H9 (cell line): ENCODE data around the gene RHOC. TPM values are rescaled to one million over a fixed set of nuclear protein-coding genes. Genes with fewer than 3 reads are reported as not detected.

Experiments used
- DNase-seq: peaks from one replicate; pipeline ENCODE4 v3.0.0-alpha.2; 2017
- H2AFZ ChIP-seq: one replicate; pipeline ENCODE4 v1.6.1; 2013; ENCODE audit warnings: mild to moderate bottlenecking, low read length, control low read depth, moderate library complexity
- H2AK5ac ChIP-seq: 2 replicates; pipeline ENCODE4 v1.6.1; 2013; ENCODE audit warnings: low read length, control low read depth, mixed read lengths; ENCODE audit not compliant: insufficient read length
- H2BK120ac ChIP-seq: one replicate; pipeline ENCODE4 v1.6.1; 2013; ENCODE audit warnings: low read depth, mild to moderate bottlenecking, low read length, control low read depth, inconsistent platforms; ENCODE audit not compliant: poor library complexity, severe bottlenecking
- H2BK12ac ChIP-seq: 2 replicates; pipeline ENCODE4 v1.6.1; 2013; ENCODE audit warnings: low read length, control low read depth, mixed read lengths, low read depth; ENCODE audit not compliant: insufficient read length
- H2BK15ac ChIP-seq: 2 replicates; pipeline ENCODE4 v1.6.1; 2013; ENCODE audit warnings: low read depth, low read length, control low read depth
- H2BK20ac ChIP-seq: one replicate; pipeline ENCODE4 v1.6.1; 2013; ENCODE audit warnings: low read depth, mild to moderate bottlenecking, low read length, control low read depth, inconsistent platforms; ENCODE audit not compliant: poor library complexity, severe bottlenecking
- H2BK5ac ChIP-seq: 2 replicates; pipeline ENCODE4 v1.6.1; 2013; ENCODE audit warnings: low read length, control low read depth, mixed read lengths; ENCODE audit not compliant: insufficient read length
- H3K14ac ChIP-seq: 2 replicates; pipeline ENCODE4 v1.6.1; 2013; ENCODE audit warnings: low read length, control low read depth; ENCODE audit not compliant: insufficient read depth
- H3K18ac ChIP-seq: 2 replicates; pipeline ENCODE4 v1.6.1; 2013; ENCODE audit warnings: low read depth, mild to moderate bottlenecking, mixed read lengths, low read length, control low read depth; ENCODE audit not compliant: insufficient read length
- H3K23ac ChIP-seq: 2 replicates; pipeline ENCODE4 v1.6.1; 2013; ENCODE audit warnings: low read length, control low read depth, mixed read lengths, low read depth; ENCODE audit not compliant: insufficient read length
- H3K23me2 ChIP-seq: 2 replicates; pipeline ENCODE4 v1.6.1; 2013; ENCODE audit warnings: low read depth, mild to moderate bottlenecking, mixed read lengths, low read length, control low read depth; ENCODE audit not compliant: insufficient read length, poor library complexity, severe bottlenecking
- H3K27ac ChIP-seq: 2 replicates; pipeline ENCODE4 v1.5.1; 2013; ENCODE audit warnings: low read length, control low read depth, mixed read lengths, low read depth; ENCODE audit not compliant: insufficient read length
- H3K27me3 ChIP-seq: 2 replicates; pipeline ENCODE4 v1.6.1; 2013; ENCODE audit warnings: low read length, control low read depth, inconsistent platforms; ENCODE audit not compliant: insufficient read depth
- H3K4ac ChIP-seq: 2 replicates; pipeline ENCODE4 v1.6.1; 2013; ENCODE audit warnings: low read depth, mild to moderate bottlenecking, control low read depth, inconsistent platforms, low read length, moderate library complexity
- H3K4me1 ChIP-seq: 2 replicates; pipeline ENCODE4 v1.6.1; 2013; ENCODE audit warnings: low read length, control low read depth, inconsistent platforms; ENCODE audit not compliant: insufficient read depth
- H3K4me2 ChIP-seq: 2 replicates; pipeline ENCODE4 v1.6.1; 2013; ENCODE audit warnings: low read length, control low read depth, mixed read lengths; ENCODE audit not compliant: insufficient read length, insufficient read depth
- H3K56ac ChIP-seq: 2 replicates; pipeline ENCODE4 v1.6.1; 2013; ENCODE audit warnings: low read depth, mild to moderate bottlenecking, mixed read lengths, low read length, control low read depth; ENCODE audit not compliant: insufficient read length
- H3K79me1 ChIP-seq: 2 replicates; pipeline ENCODE4 v1.6.1; 2013; ENCODE audit warnings: low read depth, mild to moderate bottlenecking, moderate library complexity, low read length, control low read depth, inconsistent platforms; ENCODE audit not compliant: insufficient read depth, poor library complexity, severe bottlenecking
- H3K79me2 ChIP-seq: 2 replicates; pipeline ENCODE4 v1.6.1; 2013; ENCODE audit warnings: low read length, control low read depth, inconsistent platforms; ENCODE audit not compliant: insufficient read depth
- H3K9ac ChIP-seq: 2 replicates; pipeline ENCODE4 v1.6.1; 2013; ENCODE audit warnings: low read length, control low read depth, mixed read lengths; ENCODE audit not compliant: insufficient read length; ENCODE audit errors: extremely low read depth
- H3K9me3 ChIP-seq: one replicate; pipeline ENCODE4 v1.6.1; 2013; ENCODE audit warnings: low read depth, low read length, inconsistent platforms; ENCODE audit not compliant: control insufficient read depth
- H3T11ph ChIP-seq: one replicate; pipeline ENCODE4 v1.6.1; 2013; ENCODE audit warnings: mild to moderate bottlenecking, low read length, control low read depth, inconsistent platforms
- H4K20me1 ChIP-seq: one replicate; pipeline ENCODE4 v1.6.1; 2013; ENCODE audit not compliant: control insufficient read depth, insufficient read length, insufficient read depth
- H4K5ac ChIP-seq: 2 replicates; pipeline ENCODE4 v1.6.1; 2013; ENCODE audit warnings: low read depth, mild to moderate bottlenecking, mixed read lengths, low read length, control low read depth; ENCODE audit not compliant: insufficient read length
- H4K8ac ChIP-seq: replicated peaks from 2 replicates; pipeline ENCODE4 v1.6.1; 2013; ENCODE audit warnings: low read length, control low read depth, mixed read lengths, low read depth; ENCODE audit not compliant: insufficient read length
- H4K91ac ChIP-seq: 2 replicates; pipeline ENCODE4 v1.6.1; 2013; ENCODE audit warnings: low read depth, mild to moderate bottlenecking, moderate library complexity, mixed read lengths, low read length, control low read depth; ENCODE audit not compliant: insufficient read length
- H3K27ac Mint-ChIP-seq, 3 experiments: 2 replicates in 2 of 3; 3 replicates in 1 of 3; pipeline ENCODE4 v1.8.0; 2020 to 2021; ENCODE audit warnings: mixed read lengths in 3 of 3, mild to moderate bottlenecking in 1 of 3, moderate library complexity in 1 of 3
- H3K27me3 Mint-ChIP-seq: 2 replicates; pipeline ENCODE4 v1.8.0; 2021; ENCODE audit warnings: low read depth, mild to moderate bottlenecking, moderate library complexity, mixed read lengths
- H3K36me3 Mint-ChIP-seq, 3 experiments: 2 replicates in 2 of 3; 3 replicates in 1 of 3; pipeline ENCODE4 v1.8.0; 2020 to 2021; ENCODE audit warnings: low read depth in 3 of 3, mixed read lengths in 3 of 3; ENCODE audit not compliant: insufficient read depth in 1 of 3
- H3K4me1 Mint-ChIP-seq, 2 experiments: 2 replicates each; pipeline ENCODE4 v1.8.0; 2020; ENCODE audit warnings: mixed read lengths in 2 of 2
- H3K4me3 Mint-ChIP-seq, 2 experiments: 2 replicates in 1 of 2; 3 replicates in 1 of 2; pipeline ENCODE4 v1.8.0; 2020 to 2021; ENCODE audit warnings: mild to moderate bottlenecking in 2 of 2, mixed read lengths in 2 of 2, moderate library complexity in 1 of 2
- H3K9me3 Mint-ChIP-seq, 2 experiments: 2 replicates in 1 of 2; 3 replicates in 1 of 2; pipeline ENCODE4 v1.8.0; 2020; ENCODE audit warnings: mild to moderate bottlenecking in 2 of 2, mixed read lengths in 2 of 2, moderate library complexity in 1 of 2
- WGBS: extraction: QIAGEN DNeasy Blood & Tissue Kit; methylation state at CpG from one replicate; pipeline ENCODE4 v1.1.7; 2013; ENCODE audit warnings: missing lambda C conversion rate, low lambda C conversion rate, mixed read lengths; ENCODE audit not compliant: insufficient read length; ENCODE audit errors: extremely low coverage; 5-methylcytosine and 5-hydroxymethylcytosine counted together
- total RNA-seq: library from RNA; stranded (reverse); gene quantifications from 2 replicates; pipeline ENCODE4 v1.2.1, GENCODE V29; 2021
- TF ChIP-seq, protein P1 (sequence below): fragments of 200-600 bp; sonication (generic); conservative IDR thresholded peaks from 3 replicates; pipeline ENCODE4 v1.8.0; 2021; ENCODE audit warnings: antibody characterized with exemption, mild to moderate bottlenecking

The RHOC gene
- total RNA-seq, 1 experiment from 2014 or later = 68.9 TPM

DNA sequence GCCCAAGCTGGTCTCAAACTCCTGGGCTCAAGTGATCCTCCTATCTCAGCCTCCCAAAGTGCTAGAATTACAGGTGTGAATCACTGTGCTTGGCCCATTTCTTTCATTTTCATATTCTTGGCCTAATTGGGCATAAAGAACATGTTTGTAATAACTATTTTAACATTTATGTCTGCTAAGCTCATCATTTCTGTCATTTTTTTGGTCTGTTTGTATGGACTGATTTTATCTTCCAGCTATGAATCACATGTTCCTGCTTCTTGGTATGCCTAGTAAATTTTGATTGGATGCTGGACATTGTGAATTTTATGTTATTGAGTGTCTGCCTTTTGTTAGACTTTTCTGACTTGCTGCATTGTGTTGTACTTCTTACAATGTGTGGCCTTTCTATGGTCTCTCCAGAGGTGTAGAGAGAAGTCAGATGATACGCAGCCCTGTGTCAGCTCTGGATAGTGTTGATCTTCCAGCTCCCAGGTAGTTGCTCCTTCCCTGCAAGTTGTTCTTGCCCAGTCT is 47.2 kb upstream of the RHOC start:
- Histone ChIP-seq H3K18ac (no peak overlapping the region), H2BK12ac (no peak overlapping the region), H2AFZ (no peak overlapping the region), H4K5ac (no peak overlapping the region), H3K4ac (no peak overlapping the region), H3K79me1 (no peaks in the 10 kb centered on the region), H3K27me3 (no peaks in the 10 kb centered on the region), H4K91ac (no peak overlapping the region), H2BK5ac (no peak overlapping the region), H2BK15ac (no peak overlapping the region), H4K8ac (no peak overlapping the region), H3K9me3 (no peaks in the 10 kb centered on the region), H2BK120ac (no peak overlapping the region), H3K4me1 (no peaks in the 10 kb centered on the region; the same call in 1 of the 2 replicates), H3K9ac (no peak overlapping the region), H3K14ac (no peak overlapping the region), H4K20me1 (no peaks in the 10 kb centered on the region), H3K23me2 (no peaks in the 10 kb centered on the region), H2BK20ac (no peak overlapping the region), H3K56ac (no peak overlapping the region), H3K4me2 (no peak overlapping the region), H2AK5ac (no peak overlapping the region), H3K23ac (no peak overlapping the region), H3T11ph (no peak overlapping the region), H3K27ac (no peak overlapping the region), H3K79me2 (no peaks in the 10 kb centered on the region)
- Mint-ChIP-seq H3K9me3 (peaks cover 0 to 4% of the 10 kb centered on the region in 2 experiments; a peak in 3 of 5 replicates), H3K27ac (no peak overlapping the region), H3K36me3 (peaks cover 0 to 9% (median 0%) of the 10 kb centered on the region in 3 experiments; a peak in 2 of 7 replicates), H3K4me1 (peaks cover 10 to 12% of the 10 kb centered on the region in 2 experiments), H3K27me3 (peaks cover 4% of the 10 kb centered on the region), H3K4me3 (no peak overlapping the region)
- WGBS = no CpG with 5 or more reads among the region's 1 CpG
- DNase-seq = no peak
- TF ChIP-seq, protein P1, sequence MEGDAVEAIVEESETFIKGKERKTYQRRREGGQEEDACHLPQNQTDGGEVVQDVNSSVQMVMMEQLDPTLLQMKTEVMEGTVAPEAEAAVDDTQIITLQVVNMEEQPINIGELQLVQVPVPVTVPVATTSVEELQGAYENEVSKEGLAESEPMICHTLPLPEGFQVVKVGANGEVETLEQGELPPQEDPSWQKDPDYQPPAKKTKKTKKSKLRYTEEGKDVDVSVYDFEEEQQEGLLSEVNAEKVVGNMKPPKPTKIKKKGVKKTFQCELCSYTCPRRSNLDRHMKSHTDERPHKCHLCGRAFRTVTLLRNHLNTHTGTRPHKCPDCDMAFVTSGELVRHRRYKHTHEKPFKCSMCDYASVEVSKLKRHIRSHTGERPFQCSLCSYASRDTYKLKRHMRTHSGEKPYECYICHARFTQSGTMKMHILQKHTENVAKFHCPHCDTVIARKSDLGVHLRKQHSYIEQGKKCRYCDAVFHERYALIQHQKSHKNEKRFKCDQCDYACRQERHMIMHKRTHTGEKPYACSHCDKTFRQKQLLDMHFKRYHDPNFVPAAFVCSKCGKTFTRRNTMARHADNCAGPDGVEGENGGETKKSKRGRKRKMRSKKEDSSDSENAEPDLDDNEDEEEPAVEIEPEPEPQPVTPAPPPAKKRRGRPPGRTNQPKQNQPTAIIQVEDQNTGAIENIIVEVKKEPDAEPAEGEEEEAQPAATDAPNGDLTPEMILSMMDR = no peak
